ENCODE data around the gene CCDC50. TPM values are rescaled to one million over a fixed set of nuclear protein-coding genes. Genes with fewer than 3 reads are reported as not detected.
A peak's percentile ranks its signal among the peaks of the same experiment; 100 is the strongest.

Gene CCDC50
- total RNA-seq, 1 experiment from 2014 or later = 47.8 TPM

GRCh38 chr3:191355406-191355805, 26.2 kb downstream of the CCDC50 start:
- Histone ChIP-seq H3K36me3 (ENCODE audit: control insufficient read depth in 1 of 2, insufficient read depth in 2 of 2, low read length in 2 of 2) (0 out of 4 replicates have a peak, but pooled peaks cover 2 to 4% of the 10 kb centered on the region in 2 experiments), H3K9me3 (ENCODE audit: control insufficient read depth in 1 of 2, insufficient read depth in 1 of 2, low read depth in 1 of 2, low read length in 2 of 2) (no peaks in the 10 kb centered on the region), H3K9ac (ENCODE audit: low read length) (no peak overlapping the region), H4K20me1 (ENCODE audit: insufficient read depth) (no peaks in the 10 kb centered on the region), H3K4me1 (ENCODE audit: control insufficient read depth in 1 of 2, insufficient read depth in 2 of 2, low read length in 2 of 2) (peaks cover 45 to 78% of the 10 kb centered on the region in 2 experiments), H3K27me3 (ENCODE audit: insufficient read depth, low read length) (no peaks in the 10 kb centered on the region), H3K79me2 (ENCODE audit: insufficient read depth, low read length) (peaks cover 60% of the 10 kb centered on the region), H3K9me2 (ENCODE audit: insufficient read depth) (no peaks in the 10 kb centered on the region), H3K27ac (ENCODE audit: low read depth, low read length) (no peak overlapping the region; the same call in 1 of the 2 replicates), H2AFZ (ENCODE audit: low read depth, low read length, poor library complexity, severe bottlenecking) (no peak overlapping the region), H3K4me3 (replicated peaks in 1 of 2; ENCODE audit: low read depth in 1 of 2, low read length in 2 of 2) (no peak overlapping the region), H3K4me2 (ENCODE audit: low read length) (peak overlapping the region; percentile 59)
- no peak for DNase-seq (ENCODE audit: low read depth, low spot score)
- ATAC-seq = no peak
- ChIA-PET RAD21 (ENCODE audit: low non-redundant PET in 1 of 2, low total read pairs in 2 of 2, uncharacterized antibody in 2 of 2, unreplicated experiment in 2 of 2) (no interaction called here), CTCF (no interaction called here), POLR2A (no interaction called here)
- BruUV-seq (replicated peaks) = no TSS peak
- TF ChIP-seq CEBPB (IDR thresholded peaks at IDR 0.05; ENCODE audit: low read depth) = no peak
- no peak for TF ChIP-seq EZH2 (IDR thresholded peaks at IDR 0.05)
- TF ChIP-seq POLR2A (IDR thresholded peaks at IDR 0.05; ENCODE audit: borderline replicate concordance, extremely low read depth, insufficient read depth, insufficient read length) = no peak
- no peak for TF ChIP-seq JUND (IDR thresholded peaks at IDR 0.05)
- no peak for TF ChIP-seq TCF7L2 (IDR thresholded peaks at IDR 0.05; ENCODE audit: borderline replicate concordance, extremely low read depth, insufficient read depth, insufficient read length)
- no peak for TF ChIP-seq CTCF (IDR thresholded peaks at IDR 0.05 in 2 of 3, conservative IDR thresholded peaks at IDR 0.05 in 1 of 3; ENCODE audit: borderline replicate concordance in 1 of 3, insufficient read depth in 1 of 3, low read depth in 2 of 3, low read length in 2 of 3)
- TF ChIP-seq FOSL1 (IDR thresholded peaks at IDR 0.05; ENCODE audit: low read depth) = no peak
- no peak for TF ChIP-seq SP1 (IDR thresholded peaks at IDR 0.05; ENCODE audit: low read depth)
- TF ChIP-seq ELF1 (IDR thresholded peaks at IDR 0.05; ENCODE audit: borderline replicate concordance, low read depth) = no peak
- TF ChIP-seq EZH2phosphoT487 (IDR thresholded peaks at IDR 0.05; ENCODE audit: borderline replicate concordance) = no peak
- intact Hi-C loops (cut with micrococcal nuclease) = no loop called here

Data from HCT116 (cell line).